ENCODE data around the gene UBE2F. TPM values are rescaled to one million over a fixed set of nuclear protein-coding genes. Genes with fewer than 3 reads are reported as not detected.

Gene UBE2F
- total and polyA plus RNA-seq, 9 of the 15 experiments (the other 6 are each of a cell fraction or from before 2014, with no cell fraction given) = 18.1 to 88.1 (median 53.0) TPM

DNA sequence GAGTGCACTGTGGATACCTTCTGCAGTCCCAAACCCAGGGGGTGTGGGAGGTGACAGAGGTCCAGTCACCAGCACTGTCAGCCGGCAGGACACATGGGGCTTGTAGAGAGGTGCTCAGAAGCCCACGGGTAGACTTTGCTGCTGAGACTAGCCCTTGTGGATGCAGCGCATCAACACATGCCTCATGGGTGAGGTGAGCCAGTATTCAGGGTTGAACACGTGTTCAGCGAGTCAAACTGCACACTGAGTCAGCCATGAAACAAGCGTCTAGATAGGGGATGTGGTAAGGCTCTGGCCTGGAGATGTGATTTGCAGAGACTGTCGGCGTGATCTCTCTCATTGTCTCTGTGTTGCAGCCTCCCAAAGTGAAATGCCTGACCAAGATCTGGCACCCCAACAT is 58.2 kb downstream of the UBE2F start (continued):
- TF ChIP-seq, protein P1, sequence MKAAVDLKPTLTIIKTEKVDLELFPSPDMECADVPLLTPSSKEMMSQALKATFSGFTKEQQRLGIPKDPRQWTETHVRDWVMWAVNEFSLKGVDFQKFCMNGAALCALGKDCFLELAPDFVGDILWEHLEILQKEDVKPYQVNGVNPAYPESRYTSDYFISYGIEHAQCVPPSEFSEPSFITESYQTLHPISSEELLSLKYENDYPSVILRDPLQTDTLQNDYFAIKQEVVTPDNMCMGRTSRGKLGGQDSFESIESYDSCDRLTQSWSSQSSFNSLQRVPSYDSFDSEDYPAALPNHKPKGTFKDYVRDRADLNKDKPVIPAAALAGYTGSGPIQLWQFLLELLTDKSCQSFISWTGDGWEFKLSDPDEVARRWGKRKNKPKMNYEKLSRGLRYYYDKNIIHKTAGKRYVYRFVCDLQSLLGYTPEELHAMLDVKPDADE (conservative IDR thresholded peaks at IDR 0.05; ENCODE audit: control insufficient read depth, low read depth, low read length) = no peak
- no peak for TF ChIP-seq ZNF134 (CRISPR knock-in tag; conservative IDR thresholded peaks at IDR 0.05)
- TF ChIP-seq PHF21A (IDR thresholded peaks at IDR 0.05; ENCODE audit: borderline replicate concordance, low read depth) = no peak
- TF ChIP-seq TARDBP (IDR thresholded peaks at IDR 0.05) = no peak
- TF ChIP-seq SNAPC5 (CRISPR knock-in tag; IDR thresholded peaks at IDR 0.05) = no peak
- no peak for TF ChIP-seq TAF1 (IDR thresholded peaks at IDR 0.05; ENCODE audit: control insufficient read depth, extremely low read depth, insufficient read depth, low read length, severe bottlenecking)
- no peak for TF ChIP-seq PHF20 (IDR thresholded peaks at IDR 0.05; ENCODE audit: partially characterized antibody)

DNA sequence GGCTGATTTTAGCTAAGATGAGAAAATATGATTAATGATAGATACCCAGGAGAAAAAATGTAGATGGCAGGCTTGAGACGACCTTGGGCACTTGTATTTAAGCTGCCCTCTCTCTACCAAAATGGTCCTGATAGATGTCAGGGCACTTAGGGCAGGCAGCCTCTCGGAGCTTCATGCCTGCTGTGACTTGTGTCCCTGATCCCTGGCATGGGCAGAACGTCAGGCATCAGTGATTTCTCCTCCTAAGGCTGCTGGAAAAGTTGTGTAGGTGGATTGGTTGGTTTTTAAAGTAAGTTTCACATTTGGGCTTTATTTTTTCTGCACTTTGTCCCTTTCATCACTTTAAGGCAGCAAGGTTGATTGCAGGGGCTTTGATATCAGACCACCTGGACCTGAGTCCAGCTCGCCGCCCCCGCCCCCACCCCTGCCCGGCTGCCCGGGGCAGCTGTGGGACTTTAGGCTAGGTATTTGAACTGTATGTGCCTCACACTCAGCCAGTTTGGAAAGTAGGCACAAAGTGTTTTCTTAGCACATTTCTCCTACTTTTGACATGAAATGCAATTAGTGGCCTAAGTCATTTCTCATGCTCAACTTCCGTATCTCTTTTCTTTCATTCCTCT is 59.0 kb downstream of the UBE2F start:
- in situ Hi-C loops (cut with MboI) (no loop called here), intact Hi-C loops (cut with micrococcal nuclease) (loop anchor here (10.0 kb wide), 1 partner anchor 101 kb away; no protein-coding TSS in a partner anchor)
- Histone ChIP-seq H2AFZ (ENCODE audit: low read depth, low read length) (no peak overlapping the region), H4K20me1 (replicated peaks; ENCODE audit: control insufficient read depth, insufficient read depth, low read length) (no peaks in the 10 kb centered on the region), H3K79me2 (ENCODE audit: control insufficient read depth, insufficient read depth, low read length) (no peaks in the 10 kb centered on the region; the same call in 2 of the 3 replicates), H3K9me1 (ENCODE audit: control insufficient read depth, insufficient read depth, low read length) (no peaks in the 10 kb centered on the region), H3K9ac (ENCODE audit: insufficient read depth in 1 of 2, low read depth in 2 of 2, low read length in 2 of 2) (no peak overlapping the region), H3K27ac (ENCODE audit: extremely low read depth, low read depth, low read length) (no peak overlapping the region), H3K9me3 (replicated peaks; ENCODE audit: control insufficient read depth, insufficient read depth, low read depth, low read length) (no peaks in the 10 kb centered on the region), H3K36me3 (ENCODE audit: control insufficient read depth, insufficient read depth, low read length) (peaks cover 42% of the 10 kb centered on the region; the same call in 2 of the 3 replicates), H3K4me1 (replicated peaks in 1 of 2; ENCODE audit: control insufficient read depth in 2 of 2, insufficient read depth in 2 of 2, low read length in 2 of 2) (no peaks in the 10 kb centered on the region), H3K27me3 (ENCODE audit: control insufficient read depth in 2 of 2, insufficient read depth in 2 of 2, low read length in 2 of 2) (no peaks in the 10 kb centered on the region), H3K4me3 (no peak overlapping the region), H3K4me2 (ENCODE audit: insufficient read depth, low read length) (no peak overlapping the region)
- ATAC-seq (no peak), FAIRE-seq (no peak), DNase-seq (ENCODE audit: extremely low read depth in 1 of 4, low spot score in 3 of 4) (no peak)
- WGBS (ENCODE audit: insufficient coverage, low coverage, missing lambda C conversion rate) = 90% methylated on average over 3 of the region's 9 CpGs
- no TSS peak for BruUV-seq (replicated peaks)
- ChIA-PET POLR2A (no interaction called here), CTCF (ENCODE audit: low intra/inter-chr PET ratio) (no interaction called here)
- TF ChIP-seq TSHZ1 (CRISPR knock-in tag; IDR thresholded peaks at IDR 0.05) (no peak), POLR2G (IDR thresholded peaks at IDR 0.05; ENCODE audit: low read depth, low read length) (no peak), SRSF9 (IDR thresholded peaks at IDR 0.05; ENCODE audit: borderline replicate concordance, low read depth, low read length) (no peak), TCF7L2 (IDR thresholded peaks at IDR 0.05; ENCODE audit: low read depth, low read length) (no peak), ZFP1 (CRISPR knock-in tag; IDR thresholded peaks at IDR 0.05) (no peak)

All from K562 (cell line).